Right atrium auricular region (tissue), 2 donors: ENCODE results near the gene ZNF438. TPM values are rescaled to one million over a fixed set of nuclear protein-coding genes. Genes with fewer than 3 reads are reported as not detected.

Source experiments
- DNase-seq: peaks from one replicate; pipeline ENCODE4 v3.0.0-alpha.2; 2019; ENCODE audit warnings: low spot score
- H3K27ac ChIP-seq, 2 donors: fragments of 200-600 bp; sonication (generic); 1 replicate in 1 of 2; 2 replicates in 1 of 2; pipeline ENCODE4 v1.5.1; 2016 to 2019
- H3K27me3 ChIP-seq, 2 donors: fragments of 200-600 bp; sonication (generic); one replicate each; pipeline versions ENCODE4 v1.5.1 to v1.6.0; 2017 to 2019
- H3K36me3 ChIP-seq: fragments of 200-600 bp; sonication (generic); one replicate; pipeline ENCODE4 v1.5.1; 2016
- H3K4me1 ChIP-seq, 2 donors: fragments of 200-600 bp; sonication (generic); one replicate each; pipeline versions ENCODE4 v1.5.1 to v1.6.0; 2017 to 2019
- H3K4me3 ChIP-seq, 2 donors: fragments of 200-600 bp; sonication (generic); 1 replicate in 1 of 2; 2 replicates in 1 of 2; pipeline ENCODE4 v1.5.1; 2017 to 2019; ENCODE audit warnings: mild to moderate bottlenecking in 1 of 2, moderate library complexity in 1 of 2
- H3K9me3 ChIP-seq, 2 donors: fragments of 200-600 bp; sonication (generic); one replicate each; pipeline ENCODE4 v1.5.1; 2019
- CTCF ChIP-seq, 2 donors: fragments of 200-600 bp; sonication (generic); IDR thresholded peaks; one replicate each; pipeline ENCODE4 v1.5.1; 2019; ENCODE audit warnings: antibody characterized with exemption in 2 of 2
- total RNA-seq, 2 donors: library from RNA; depleted of rRNA; stranded (reverse); fragments of >200 nt; gene quantifications; one replicate each; pipeline ENCODE4 v1.1.0, GENCODE V29; 2016

The ZNF438 gene
- total RNA-seq, 2 donors from 2014 or later: 13.4 to 14.5 TPM

GRCh38 chr10:30868611-30869010 lies 163.1 kb downstream of the ZNF438 start:
- Histone ChIP-seq H3K4me3 (no peak overlapping the region), H3K4me1 (peaks cover 0 to 3% of the 10 kb centered on the region in 2 donors), H3K27ac (no peak overlapping the region), H3K27me3 (no peaks in the 10 kb centered on the region), H3K9me3 (no peaks in the 10 kb centered on the region), H3K36me3 (no peaks in the 10 kb centered on the region)
- DNase-seq: no peak
- no peak for TF ChIP-seq CTCF (IDR thresholded peaks at IDR 0.05)

GRCh38 chr10:30866896-30867295 lies 164.8 kb downstream of the ZNF438 start:
- no peaks in the 10 kb centered on the region for H3K9me3 ChIP-seq
- peaks cover 0 to 9% of the 10 kb centered on the region in 2 donors for H3K4me1 ChIP-seq
- no peak overlapping the region for H3K4me3 ChIP-seq
- H3K27me3 ChIP-seq: no peaks in the 10 kb centered on the region
- no peak for TF ChIP-seq CTCF (IDR thresholded peaks at IDR 0.05)
- H3K27ac ChIP-seq: no peak overlapping the region
- H3K36me3 ChIP-seq: no peaks in the 10 kb centered on the region
- DNase-seq: no peak

GRCh38 chr10:30865141-30865926 lies 166.3 kb downstream of the ZNF438 start:
- Histone ChIP-seq H3K27me3 (no peaks in the 10 kb centered on the region), H3K4me1 (peaks cover 0 to 10% of the 10 kb centered on the region in 2 donors), H3K4me3 (no peak overlapping the region), H3K27ac (peak overlapping the region in 1 of 2 donors; percentile 11), H3K36me3 (no peaks in the 10 kb centered on the region), H3K9me3 (no peaks in the 10 kb centered on the region)
- DNase-seq: no peak
- TF ChIP-seq CTCF (IDR thresholded peaks at IDR 0.05): no peak

GRCh38 chr10:30863516-30864210 lies 168.0 kb downstream of the ZNF438 start:
- Histone ChIP-seq H3K27me3 (no peaks in the 10 kb centered on the region), H3K27ac (peak overlapping the region in 1 of 2 donors; percentile 42), H3K4me3 (no peak overlapping the region), H3K4me1 (peaks cover 0 to 15% of the 10 kb centered on the region in 2 donors), H3K9me3 (no peaks in the 10 kb centered on the region), H3K36me3 (no peaks in the 10 kb centered on the region)
- no peak for TF ChIP-seq CTCF (IDR thresholded peaks at IDR 0.05)
- no peak for DNase-seq

DNA sequence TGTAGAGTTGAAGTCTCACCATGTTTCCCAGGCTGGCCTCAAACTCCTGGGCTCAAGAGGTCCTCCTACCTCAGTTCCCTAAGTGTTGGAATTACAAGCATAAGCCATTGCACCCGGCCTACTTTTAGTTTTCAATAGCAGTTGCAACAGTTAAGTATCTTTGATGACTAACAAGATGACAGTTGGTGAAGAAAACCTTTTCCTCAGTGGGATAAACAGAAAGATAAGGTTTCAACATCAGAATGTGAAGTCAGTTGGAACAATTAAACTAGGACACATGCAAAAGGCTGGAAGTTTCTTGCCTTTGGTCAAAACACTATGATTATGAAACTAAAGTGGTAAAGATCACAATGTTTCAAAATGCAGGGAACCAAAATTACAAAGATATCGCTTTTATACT lies 169.2 kb downstream of the ZNF438 start:
- peaks cover 0 to 27% of the 10 kb centered on the region in 2 donors for H3K4me1 ChIP-seq
- peak overlapping the region in 1 of 2 donors; percentile 43 for H3K27ac ChIP-seq
- H3K27me3 ChIP-seq: no peaks in the 10 kb centered on the region
- no peak overlapping the region for H3K4me3 ChIP-seq
- no peaks in the 10 kb centered on the region for H3K36me3 ChIP-seq
- no peaks in the 10 kb centered on the region for H3K9me3 ChIP-seq
- DNase-seq: no peak
- no peak for TF ChIP-seq CTCF (IDR thresholded peaks at IDR 0.05)
